K562 (cell line): ENCODE results near the gene NIPBL. TPM values are rescaled to one million over a fixed set of nuclear protein-coding genes. Genes with fewer than 3 reads are reported as not detected.

ENCODE experiments used
- FOXJ3 ChIP-seq: sonication (generic); formaldehyde crosslinking; IDR thresholded peaks from 2 replicates; pipeline ENCODE4 v1.4.0; 2020; ENCODE audit warnings: mild to moderate bottlenecking, missing genetic modification reagents
- GABPB2 ChIP-seq: fragments of 250-450 bp; sonication (Bioruptor Pico); conservative IDR thresholded peaks from 2 replicates; pipeline ENCODE4 v1.5.1; 2021; ENCODE audit warnings: mild to moderate bottlenecking
- GMEB1 ChIP-seq: fragments of 250-450 bp; sonication (Bioruptor Pico); IDR thresholded peaks from 2 replicates; pipeline ENCODE4 v1.4.0; 2020; ENCODE audit warnings: mild to moderate bottlenecking
- NFE2 ChIP-seq: IDR thresholded peaks from 2 replicates; pipeline ENCODE4 v1.6.1; 2014; ENCODE audit warnings: antibody characterized with exemption, low read depth
- PHF21A ChIP-seq: fragments of 450-650 bp; IDR thresholded peaks from 2 replicates; pipeline ENCODE4 v1.6.1; 2017; ENCODE audit warnings: low read depth, borderline replicate concordance
- RBM17 ChIP-seq: fragments of 200-400 bp; formaldehyde crosslinking; IDR thresholded peaks from 2 replicates; pipeline ENCODE4 v1.6.1; 2017; ENCODE audit warnings: low read depth, mild to moderate bottlenecking, low read length, borderline replicate concordance
- ZNF12 ChIP-seq: sonication (generic); formaldehyde crosslinking; IDR thresholded peaks from 2 replicates; pipeline ENCODE4 v1.4.0; 2020; ENCODE audit warnings: mild to moderate bottlenecking, missing genetic modification reagents
- polyA plus RNA-seq, 8 experiments: library from polyadenylated mRNA; depleted of rRNA in 4 of 8; stranded (reverse) in 5 of 8; unstranded in 3 of 8; fragments of >200 nt; fragmentation: Nextera tagmentation in 2 of 8; fragmentation: Illumina TruSeq in 1 of 8; extraction: Ambion mirVana in 2 of 8; extraction: Trizol in 1 of 8; gene quantifications; 2 replicates each; pipeline versions ENCODE4 v1.2.1 to v1.2.3, GENCODE V29; 2011 to 2014; ENCODE audit warnings: inconsistent platforms in 1 of 8, missing spikeins in 1 of 8
- total RNA-seq, 7 experiments: library from RNA; depleted of rRNA in 6 of 7; stranded (reverse); fragments of >200 nt in 6 of 7; fragmentation: Illumina TruSeq in 2 of 7; extraction: Trizol in 2 of 7; gene quantifications; 2 replicates each; pipeline versions ENCODE4 v1.2.1 to v1.2.3, GENCODE V29; 2011 to 2021; ENCODE audit warnings: low replicate concordance in 1 of 7
- TF ChIP-seq, protein P1 (sequence below): fragments of 250-450 bp; sonication (Bioruptor Pico); IDR thresholded peaks from 2 replicates; pipeline ENCODE4 v1.4.0; 2020; ENCODE audit warnings: mild to moderate bottlenecking, moderate library complexity

NIPBL gene
- total and polyA plus RNA-seq, 9 of the 15 experiments (the other 6 are each of a cell fraction or from before 2014, with no cell fraction given), result 12.9 to 56.7 (median 38.9) TPM

GRCh38 chr5:36949593-36949992, 73.0 kb downstream of the NIPBL start (continued):
- TF ChIP-seq, protein P1, sequence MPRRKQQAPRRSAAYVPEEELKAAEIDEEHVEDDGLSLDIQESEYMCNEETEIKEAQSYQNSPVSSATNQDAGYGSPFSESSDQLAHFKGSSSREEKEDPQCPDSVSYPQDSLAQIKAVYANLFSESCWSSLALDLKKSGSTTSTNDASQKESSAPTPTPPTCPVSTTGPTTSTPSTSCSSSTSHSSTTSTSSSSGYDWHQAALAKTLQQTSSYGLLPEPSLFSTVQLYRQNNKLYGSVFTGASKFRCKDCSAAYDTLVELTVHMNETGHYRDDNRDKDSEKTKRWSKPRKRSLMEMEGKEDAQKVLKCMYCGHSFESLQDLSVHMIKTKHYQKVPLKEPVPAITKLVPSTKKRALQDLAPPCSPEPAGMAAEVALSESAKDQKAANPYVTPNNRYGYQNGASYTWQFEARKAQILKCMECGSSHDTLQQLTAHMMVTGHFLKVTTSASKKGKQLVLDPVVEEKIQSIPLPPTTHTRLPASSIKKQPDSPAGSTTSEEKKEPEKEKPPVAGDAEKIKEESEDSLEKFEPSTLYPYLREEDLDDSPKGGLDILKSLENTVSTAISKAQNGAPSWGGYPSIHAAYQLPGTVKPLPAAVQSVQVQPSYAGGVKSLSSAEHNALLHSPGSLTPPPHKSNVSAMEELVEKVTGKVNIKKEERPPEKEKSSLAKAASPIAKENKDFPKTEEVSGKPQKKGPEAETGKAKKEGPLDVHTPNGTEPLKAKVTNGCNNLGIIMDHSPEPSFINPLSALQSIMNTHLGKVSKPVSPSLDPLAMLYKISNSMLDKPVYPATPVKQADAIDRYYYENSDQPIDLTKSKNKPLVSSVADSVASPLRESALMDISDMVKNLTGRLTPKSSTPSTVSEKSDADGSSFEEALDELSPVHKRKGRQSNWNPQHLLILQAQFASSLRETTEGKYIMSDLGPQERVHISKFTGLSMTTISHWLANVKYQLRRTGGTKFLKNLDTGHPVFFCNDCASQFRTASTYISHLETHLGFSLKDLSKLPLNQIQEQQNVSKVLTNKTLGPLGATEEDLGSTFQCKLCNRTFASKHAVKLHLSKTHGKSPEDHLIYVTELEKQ, result no peak
- TF ChIP-seq NFE2 (no peak), FOXJ3 (CRISPR knock-in tag) (no peak), GMEB1 (no peak), ZNF12 (CRISPR knock-in tag) (no peak), PHF21A (no peak), GABPB2 (CRISPR knock-in tag) (no peak), RBM17 (no peak)
- TF ChIP-seq, all 486 proteins: peak for 0
